ENCODE measurements around the gene PTRHD1.

Gene PTRHD1

GRCh38 chr2:24749069-24749691, 44.0 kb downstream of the PTRHD1 start:
- no peak for DNase-seq

- DNase-seq, result no peak
Measured at GRCh38 chr2:24747299-24747698, 45.9 kb downstream of the PTRHD1 start.

- DNase-seq, result peak; percentile 20
Measured at GRCh38 chr2:24745825-24746224, 47.4 kb downstream of the PTRHD1 start.

GRCh38 chr2:24744356-24744755, 48.8 kb downstream of the PTRHD1 start:
- DNase-seq, result no peak

GRCh38 chr2:24743924-24744323, 49.3 kb downstream of the PTRHD1 start:
- peak; percentile 10 for DNase-seq

GRCh38 chr2:24742730-24743129, 50.5 kb downstream of the PTRHD1 start:
- DNase-seq, result no peak

GRCh38 chr2:24740142-24740541, 53.0 kb downstream of the PTRHD1 start:
- DNase-seq, result no peak
